B cell (primary cell): ENCODE measurements around the gene CACNA2D1. TPM values are rescaled to one million over a fixed set of nuclear protein-coding genes. Genes with fewer than 3 reads are reported as not detected.

Source experiments
- ATAC-seq: fragments of 200-7000 bp; cut with Tn5 transposase; one replicate; pipeline ENCODE4 v1.10.0; 2021; ENCODE audit warnings: low read depth, mild to moderate bottlenecking, moderate number of reproducible peaks, moderate library complexity
- CTCF ChIA-PET: fragments of 350-600 bp; sonication (Branson Sonifier 250); formaldehyde crosslinking; loops from one replicate; lab custom pipeline; 2021; ENCODE audit warnings: antibody characterized with exemption, inconsistent platforms; lab: Charles Lee
- POLR2A ChIA-PET: fragments of 350-600 bp; sonication (Branson Sonifier 250); formaldehyde crosslinking; loops from one replicate; lab custom pipeline; 2021; ENCODE audit warnings: antibody characterized with exemption; lab: Charles Lee
- DNase-seq: peaks from one replicate; pipeline ENCODE4 v3.0.0; 2013
- H2AFZ ChIP-seq: 2 replicates; pipeline ENCODE4 v1.6.1; 2012; ENCODE audit warnings: mild to moderate bottlenecking, low read depth, low read length; ENCODE audit not compliant: insufficient read depth, poor library complexity, severe bottlenecking
- H3K27ac ChIP-seq, 2 donors: 1 replicate in 1 of 2; 2 replicates in 1 of 2; pipeline ENCODE4 v1.5.1; 2012 to 2013; ENCODE audit warnings: low read length in 2 of 2, mild to moderate bottlenecking in 2 of 2, moderate library complexity in 1 of 2
- H3K27me3 ChIP-seq, 4 experiments: fragments of 200-600 bp in 1 of 4; sonication (generic) in 1 of 4; replicated peaks in 1 of 4; 1 replicate in 2 of 4; 2 replicates in 2 of 4; pipeline versions ENCODE4 v1.6.1 to v1.7.0; 2013 to 2016; ENCODE audit warnings: low read length in 3 of 4, mild to moderate bottlenecking in 2 of 4, mixed read lengths in 1 of 4, moderate library complexity in 1 of 4; ENCODE audit not compliant: insufficient read depth in 4 of 4, control insufficient read depth in 3 of 4; ENCODE audit errors: control extremely low read depth in 1 of 4
- H3K36me3 ChIP-seq, 2 experiments: replicated peaks in 1 of 2; 1 replicate in 1 of 2; 2 replicates in 1 of 2; pipeline versions ENCODE4 v1.6.1 to v1.7.1; 2013; ENCODE audit warnings: low read length in 1 of 2; ENCODE audit not compliant: insufficient read depth in 2 of 2, control insufficient read depth in 1 of 2; ENCODE audit errors: control extremely low read depth in 1 of 2, extremely low read depth in 1 of 2
- H3K4me1 ChIP-seq, 2 donors: fragments of 200-600 bp in 1 of 2; sonication (generic) in 1 of 2; 1 replicate in 1 of 2; 2 replicates in 1 of 2; pipeline versions ENCODE4 v1.5.1 to v1.6.1; 2013 to 2017; ENCODE audit warnings: low read length in 2 of 2; ENCODE audit not compliant: control insufficient read depth in 2 of 2, insufficient read depth in 2 of 2
- H3K4me2 ChIP-seq: replicated peaks from 2 replicates; pipeline ENCODE3; 2012; ENCODE audit warnings: mild to moderate bottlenecking, low read depth, low read length; ENCODE audit not compliant: poor library complexity, severe bottlenecking
- H3K4me3 ChIP-seq, 5 experiments: fragments of 200-600 bp in 1 of 5; sonication (generic) in 1 of 5; 1 replicate in 3 of 5; 2 replicates in 2 of 5; pipeline versions ENCODE4 v1.5.1 to v1.7.0; 2011 to 2016; ENCODE audit warnings: low read length in 4 of 5, mild to moderate bottlenecking in 4 of 5, low read depth in 2 of 5, control low read depth in 1 of 5, moderate library complexity in 1 of 5; ENCODE audit not compliant: insufficient read depth in 1 of 5; ENCODE audit errors: control extremely low read depth in 1 of 5, extremely low read depth in 1 of 5
- H3K79me2 ChIP-seq: fragments of 200-600 bp; sonication (generic); one replicate; pipeline ENCODE4 v1.6.0; 2016; ENCODE audit warnings: low read length; ENCODE audit not compliant: control insufficient read depth, insufficient read depth
- H3K9ac ChIP-seq: fragments of 200-600 bp; sonication (generic); 2 replicates; pipeline ENCODE4 v1.6.1; 2017; ENCODE audit warnings: mild to moderate bottlenecking, low read length, moderate library complexity
- H3K9me3 ChIP-seq, 3 donors: one replicate each; pipeline versions ENCODE4 v1.6.1 to v1.7.1; 2013; ENCODE audit warnings: low read length in 2 of 3; ENCODE audit not compliant: control insufficient read depth in 2 of 3, insufficient read depth in 1 of 3; ENCODE audit errors: control extremely low read depth in 1 of 3
- H4K20me1 ChIP-seq: 2 replicates; pipeline ENCODE4 v1.6.0; 2012; ENCODE audit warnings: mild to moderate bottlenecking, low read length; ENCODE audit not compliant: insufficient read depth, control insufficient read depth, poor library complexity, severe bottlenecking
- H3K27ac Mint-ChIP-seq: one replicate; pipeline ENCODE4 v1.8.0; 2021; ENCODE audit warnings: mixed read lengths
- H3K27me3 Mint-ChIP-seq: one replicate; pipeline ENCODE4 v1.8.0; 2021; ENCODE audit warnings: mixed read lengths
- H3K4me1 Mint-ChIP-seq: one replicate; pipeline ENCODE4 v1.8.0; 2021; ENCODE audit warnings: mixed read lengths
- H3K4me3 Mint-ChIP-seq: one replicate; pipeline ENCODE4 v1.8.0; 2021; ENCODE audit warnings: mixed read lengths
- H3K9me3 Mint-ChIP-seq: one replicate; pipeline ENCODE4 v1.8.0; 2022; ENCODE audit warnings: mixed read lengths; ENCODE audit not compliant: insufficient read depth
- CTCF ChIP-seq: fragments of 200-600 bp; IDR thresholded peaks from one replicate; pipeline ENCODE4 v1.8.0; 2022; ENCODE audit warnings: antibody characterized with exemption, mild to moderate bottlenecking
- EZH2 ChIP-seq: IDR thresholded peaks from 2 replicates; pipeline ENCODE4 v1.6.1; 2012; ENCODE audit warnings: borderline replicate concordance, low read depth, mild to moderate bottlenecking, moderate library complexity, low read length; ENCODE audit not compliant: insufficient read depth, poor library complexity, severe bottlenecking
- WGBS: methylation state at CpG from one replicate; pipeline ENCODE4 v1.1.5; 2013; ENCODE audit warnings: missing lambda C conversion rate; ENCODE audit not compliant: insufficient coverage; 5-methylcytosine and 5-hydroxymethylcytosine counted together
- intact Hi-C: fragments of 100-400 bp; cut with micrococcal nuclease; formaldehyde crosslinking; loops from one replicate; pipeline ENCODE4 v1.10.0; 2022
- polyA plus RNA-seq: library from polyadenylated mRNA; depleted of rRNA; stranded (reverse); fragments of >200 nt; gene quantifications from 2 replicates; pipeline ENCODE4 v1.2.3, GENCODE V29; 2012
- total RNA-seq, 2 donors: library from RNA; stranded (reverse); fragments of 120-200 nt in 1 of 2; gene quantifications; 1 replicate in 1 of 2; 2 replicates in 1 of 2; pipeline versions ENCODE4 v1.2.3 to v1.2.4, GENCODE V29; 2013 to 2022

The CACNA2D1 gene
- total and polyA plus RNA-seq, 2 donors (not counting 1 experiment from before 2014, with no cell fraction given), result not detected

GRCh38 chr7:82194016-82194643 lies 249.4 kb downstream of the CACNA2D1 start:
- Mint-ChIP-seq H3K4me1 (no peaks in the 10 kb centered on the region), H3K9me3 (peaks cover 4% of the 10 kb centered on the region), H3K4me3 (no peak overlapping the region), H3K27ac (no peak overlapping the region), H3K27me3 (no peaks in the 10 kb centered on the region)
- intact Hi-C loops, result no loop called here
- Histone ChIP-seq H3K36me3 (no peaks in the 10 kb centered on the region), H3K79me2 (no peaks in the 10 kb centered on the region), H3K27ac (no peak overlapping the region), H2AFZ (no peak overlapping the region), H4K20me1 (no peaks in the 10 kb centered on the region), H3K4me3 (no peak overlapping the region), H3K27me3 (no peaks in the 10 kb centered on the region), H3K4me1 (no peaks in the 10 kb centered on the region), H3K4me2 (no peak overlapping the region), H3K9me3 (no peaks in the 10 kb centered on the region), H3K9ac (no peak overlapping the region)
- WGBS, result 86% methylated on average over 1 of the region's 3 CpGs
- TF ChIP-seq CTCF, result no peak
- TF ChIP-seq EZH2, result no peak
- POLR2A ChIA-PET, result no interaction called here
- no peak for DNase-seq
- no peak for ATAC-seq
- CTCF ChIA-PET, result no interaction called here

GRCh38 chr7:82188636-82189035 lies 254.9 kb downstream of the CACNA2D1 start:
- ATAC-seq (no peak), DNase-seq (no peak)
- no peaks in the 10 kb centered on the region for H4K20me1 ChIP-seq
- Mint-ChIP-seq H3K4me1 (no peaks in the 10 kb centered on the region), H3K9me3 (peaks cover 4% of the 10 kb centered on the region), H3K4me3 (no peak overlapping the region), H3K27ac (no peak overlapping the region), H3K27me3 (no peaks in the 10 kb centered on the region)
- H3K27ac ChIP-seq, result no peak overlapping the region
- whole genome bisulfite sequencing, result no CpG with 5 or more reads among the region's 2 CpGs
- POLR2A ChIA-PET, result no interaction called here
- no peaks in the 10 kb centered on the region for H3K79me2 ChIP-seq
- H2AFZ ChIP-seq, result no peak overlapping the region
- H3K36me3 ChIP-seq, result no peaks in the 10 kb centered on the region
- H3K27me3 ChIP-seq, result no peaks in the 10 kb centered on the region
- H3K4me2 ChIP-seq, result no peak overlapping the region
- intact Hi-C loops, result no loop called here
- no peak for TF ChIP-seq EZH2
- TF ChIP-seq CTCF, result no peak
- H3K9me3 ChIP-seq, result no peaks in the 10 kb centered on the region
- no peak overlapping the region for H3K4me3 ChIP-seq
- CTCF ChIA-PET, result no interaction called here
- H3K9ac ChIP-seq, result no peak overlapping the region
- H3K4me1 ChIP-seq, result no peaks in the 10 kb centered on the region
